ENCODE measurements around the gene DIP2B. TPM values are rescaled to one million over a fixed set of nuclear protein-coding genes. Genes with fewer than 3 reads are reported as not detected.

DIP2B gene
- total RNA-seq, 1 experiment from 2014 or later, result 20.0 TPM

GRCh38 chr12:50666023-50666422 lies 161.2 kb downstream of the DIP2B start:
- Histone ChIP-seq H2BK12ac (ENCODE audit: insufficient read length, low read depth, low read length) (no peak overlapping the region), H3K23ac (ENCODE audit: insufficient read length, low read depth, low read length) (no peak overlapping the region), H3K4me2 (ENCODE audit: insufficient read depth, insufficient read length, low read length) (no peak overlapping the region), H3K56ac (ENCODE audit: insufficient read length, low read depth, low read length) (no peak overlapping the region), H2BK20ac (ENCODE audit: low read depth, low read length, poor library complexity, severe bottlenecking) (no peak overlapping the region), H4K91ac (ENCODE audit: insufficient read length, low read depth, low read length) (no peak overlapping the region), H3K9me3 (ENCODE audit: control insufficient read depth, low read depth, low read length) (no peaks in the 10 kb centered on the region), H2BK15ac (ENCODE audit: low read depth, low read length) (no peak overlapping the region), H2AFZ (ENCODE audit: low read length) (no peak overlapping the region), H3K14ac (ENCODE audit: insufficient read depth, low read length) (no peak overlapping the region), H3K4me1 (ENCODE audit: insufficient read depth, low read length) (no peaks in the 10 kb centered on the region), H3K9ac (ENCODE audit: extremely low read depth, insufficient read length, low read length) (no peak overlapping the region), H4K20me1 (ENCODE audit: control insufficient read depth, insufficient read depth, insufficient read length) (no peaks in the 10 kb centered on the region), H3K79me1 (ENCODE audit: insufficient read depth, low read depth, low read length, poor library complexity, severe bottlenecking) (no peaks in the 10 kb centered on the region), H4K5ac (ENCODE audit: insufficient read length, low read depth, low read length) (no peak overlapping the region), H3K18ac (ENCODE audit: insufficient read length, low read depth, low read length) (no peak overlapping the region), H2BK120ac (ENCODE audit: low read depth, low read length, poor library complexity, severe bottlenecking) (no peak overlapping the region), H3K79me2 (ENCODE audit: insufficient read depth, low read length) (no peaks in the 10 kb centered on the region; the same call in 1 of the 2 replicates), H4K8ac (replicated peaks; ENCODE audit: insufficient read length, low read depth, low read length) (no peak overlapping the region), H3K27ac (ENCODE audit: insufficient read length, low read depth, low read length) (no peak overlapping the region), H3K27me3 (ENCODE audit: insufficient read depth, low read length) (no peaks in the 10 kb centered on the region), H3K23me2 (ENCODE audit: insufficient read length, low read depth, low read length, poor library complexity, severe bottlenecking) (no peaks in the 10 kb centered on the region), H3T11ph (ENCODE audit: low read length) (no peak overlapping the region), H2BK5ac (ENCODE audit: insufficient read length, low read length) (no peak overlapping the region), H2AK5ac (ENCODE audit: insufficient read length, low read length) (no peak overlapping the region), H3K4ac (ENCODE audit: low read depth, low read length) (no peak overlapping the region)
- TF ChIP-seq CTCF (conservative IDR thresholded peaks at IDR 0.05), result no peak
- WGBS (ENCODE audit: extremely low coverage, insufficient read length, low lambda C conversion rate), result no CpG with 5 or more reads among the region's 1 CpG
- Mint-ChIP-seq H3K27ac (no peak overlapping the region), H3K4me1 (0 out of 4 replicates have a peak, but pooled peaks cover 0 to 5% of the 10 kb centered on the region in 2 experiments), H3K36me3 (ENCODE audit: insufficient read depth in 1 of 3, low read depth in 3 of 3) (no peaks in the 10 kb centered on the region), H3K27me3 (ENCODE audit: low read depth) (no peaks in the 10 kb centered on the region), H3K9me3 (no peaks in the 10 kb centered on the region), H3K4me3 (no peak overlapping the region)
- DNase-seq, result no peak

All from H9 (cell line).